OCI-LY7 (cell line): ENCODE data around the gene PTPRQ. TPM values are rescaled to one million over a fixed set of nuclear protein-coding genes. Genes with fewer than 3 reads are reported as not detected.

Source experiments
- BruUV-seq: library from RNA; stranded (reverse); fragments of 400-500 nt; replicated peaks from 2 replicates; lab custom pipeline; 2021; lab: Mats Ljungman, UMichigan
- CTCF ChIA-PET: fragments of 300-600 bp; sonication (Branson Sonifier 250); formaldehyde crosslinking; loops from one replicate; lab custom pipeline; 2022; ENCODE audit warnings: antibody characterized with exemption; ENCODE audit not compliant: unreplicated experiment; lab: Charles Lee
- POLR2A ChIA-PET: fragments of 300-600 bp; sonication (Branson Sonifier 250); formaldehyde crosslinking; loops from one replicate; lab custom pipeline; 2022; ENCODE audit warnings: antibody characterized with exemption; lab: Charles Lee
- DNase-seq: peaks from one replicate; pipeline ENCODE4 v3.0.0-alpha.2; 2015; ENCODE audit warnings: low spot score
- H2AFZ ChIP-seq: fragments of 200-600 bp; sonication (generic), shearing (Covaris generic); 2 replicates; pipeline ENCODE4 v1.6.1; 2014; ENCODE audit warnings: mild to moderate bottlenecking, antibody characterized with exemption, low read length, moderate library complexity
- H3K27ac ChIP-seq: fragments of 200-600 bp; sonication (generic); 2 replicates; pipeline ENCODE4 v1.5.1; 2014; ENCODE audit warnings: mixed run types, low read depth, mild to moderate bottlenecking, moderate library complexity, low read length, inconsistent platforms; ENCODE audit not compliant: poor library complexity, severe bottlenecking
- H3K36me3 ChIP-seq: fragments of 200-600 bp; sonication (generic); 2 replicates; pipeline ENCODE4 v1.6.1; 2014; ENCODE audit warnings: mild to moderate bottlenecking, antibody characterized with exemption, low read length, moderate library complexity, mixed read lengths; ENCODE audit not compliant: insufficient read depth
- H3K4me1 ChIP-seq: fragments of 200-600 bp; sonication (generic); 2 replicates; pipeline ENCODE4 v1.5.1; 2014; ENCODE audit warnings: mild to moderate bottlenecking, low read length; ENCODE audit not compliant: insufficient read depth, poor library complexity, severe bottlenecking
- H3K4me2 ChIP-seq: fragments of 200-600 bp; sonication (generic); 2 replicates; pipeline ENCODE4 v1.6.1; 2014; ENCODE audit warnings: mild to moderate bottlenecking, low read length
- H3K4me3 ChIP-seq: fragments of 200-600 bp; sonication (generic); 2 replicates; pipeline ENCODE4 v1.5.1; 2014; ENCODE audit warnings: mild to moderate bottlenecking, low read depth, low read length; ENCODE audit not compliant: poor library complexity, severe bottlenecking
- H3K79me2 ChIP-seq: fragments of 200-600 bp; sonication (generic); 2 replicates; pipeline ENCODE4 v1.6.1; 2016; ENCODE audit warnings: low read depth, mild to moderate bottlenecking, low read length, moderate library complexity, mixed read lengths; ENCODE audit not compliant: insufficient read depth
- H3K9me2 ChIP-seq: fragments of 200-600 bp; sonication (generic); 2 replicates; pipeline ENCODE4 v1.6.1; 2016; ENCODE audit warnings: mild to moderate bottlenecking, low read length, mixed read lengths; ENCODE audit not compliant: insufficient read depth
- H3K9me3 ChIP-seq: fragments of 200-600 bp; sonication (generic); 2 replicates; pipeline ENCODE4 v1.6.1; 2014; ENCODE audit warnings: mild to moderate bottlenecking, mixed run types, low read length, mixed read lengths
- H4K20me1 ChIP-seq: fragments of 200-600 bp; sonication (generic); 2 replicates; pipeline ENCODE4 v1.6.1; 2014; ENCODE audit warnings: mild to moderate bottlenecking, antibody characterized with exemption, low read length, moderate library complexity, mixed read lengths; ENCODE audit not compliant: insufficient read depth
- CTCF ChIP-seq: fragments of 200-600 bp; sonication (generic); conservative IDR thresholded peaks from 2 replicates; pipeline ENCODE4 v1.5.1; 2014; ENCODE audit warnings: mild to moderate bottlenecking, antibody characterized with exemption, low read length, moderate library complexity, mixed read lengths
- EZH2phosphoT487 ChIP-seq: fragments of 200-600 bp; sonication (generic); IDR thresholded peaks from 2 replicates; pipeline ENCODE4 v1.6.1; 2018; ENCODE audit warnings: low read depth, borderline replicate concordance, mild to moderate bottlenecking, mixed run types, antibody characterized with exemption, low read length, moderate library complexity, mixed read lengths
- intact Hi-C: fragments of 100-400 bp; cut with micrococcal nuclease; formaldehyde crosslinking; loops from one replicate; pipeline ENCODE4 v1.10.0; 2022; ENCODE audit not compliant: unreplicated experiment
- total RNA-seq, 2 experiments: library from RNA; depleted of rRNA in 1 of 2; stranded (reverse); fragments of >200 nt in 1 of 2; shearing (Covaris generic) in 1 of 2; gene quantifications; 2 replicates each; pipeline ENCODE4 v1.2.3, GENCODE V29; 2014 to 2022

PTPRQ gene
- total RNA-seq, 2 experiments from 2014 or later, result not detected

DNA sequence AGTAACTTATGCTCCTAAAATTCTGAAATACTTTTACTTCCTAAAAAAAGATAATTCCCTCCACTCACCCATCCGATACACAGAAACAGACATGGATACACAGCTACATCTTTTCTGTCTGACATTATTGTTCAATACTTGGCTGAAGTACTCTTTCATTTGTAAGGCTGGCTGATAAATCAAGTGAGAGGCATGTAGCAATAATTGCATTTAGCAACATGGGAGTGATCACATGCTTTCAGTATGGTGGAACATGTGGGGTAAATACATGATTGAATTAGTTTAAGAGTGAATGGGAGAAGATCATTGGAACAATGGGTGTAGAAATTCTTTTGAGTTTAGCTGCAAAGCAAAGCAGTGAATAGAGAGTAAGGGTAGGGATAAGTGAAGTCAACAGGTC, 25.6 kb downstream of the PTPRQ start:
- no peaks in the 10 kb centered on the region for H3K9me3 ChIP-seq
- H3K4me3 ChIP-seq, result no peak overlapping the region
- CTCF ChIA-PET, result no interaction called here
- POLR2A ChIA-PET, result no interaction called here
- no peak overlapping the region for H3K4me2 ChIP-seq
- BruUV-seq, result no TSS peak
- no peaks in the 10 kb centered on the region for H3K36me3 ChIP-seq
- TF ChIP-seq CTCF, result no peak
- no peaks in the 10 kb centered on the region for H4K20me1 ChIP-seq
- H2AFZ ChIP-seq, result no peak overlapping the region
- H3K9me2 ChIP-seq, result no peaks in the 10 kb centered on the region
- no peaks in the 10 kb centered on the region for H3K4me1 ChIP-seq
- no peak for DNase-seq
- H3K79me2 ChIP-seq, result no peaks in the 10 kb centered on the region
- intact Hi-C loops, result loop anchor here (5.0 kb wide), 1 partner anchor 293 kb away; no protein-coding TSS in a partner anchor
- no peak overlapping the region for H3K27ac ChIP-seq

- no peak overlapping the region for H3K4me2 ChIP-seq
- no peaks in the 10 kb centered on the region for H3K36me3 ChIP-seq
- no peak for DNase-seq
- H3K9me3 ChIP-seq, result no peaks in the 10 kb centered on the region
- ChIA-PET CTCF (no interaction called here), POLR2A (interaction anchor here (1.1 kb wide), 1 partner anchor 138 kb away, joined by 5 read pairs; no protein-coding TSS in a partner anchor)
- intact Hi-C loops, result loop anchor here (5.0 kb wide), 1 partner anchor 292 kb away; no protein-coding TSS in a partner anchor
- no peaks in the 10 kb centered on the region for H3K4me1 ChIP-seq
- no peak overlapping the region for H3K4me3 ChIP-seq
- no peak overlapping the region for H2AFZ ChIP-seq
- no peaks in the 10 kb centered on the region for H4K20me1 ChIP-seq
- H3K9me2 ChIP-seq, result no peaks in the 10 kb centered on the region
- TF ChIP-seq EZH2phosphoT487 (no peak), CTCF (no peak)
- H3K27ac ChIP-seq, result no peak overlapping the region
- no TSS peak for BruUV-seq
- H3K79me2 ChIP-seq, result no peaks in the 10 kb centered on the region
Measured at GRCh38 chr12:80470403-80470802, 26.4 kb downstream of the PTPRQ start.

- DNase-seq, result no peak
- Histone ChIP-seq H3K9me2 (no peaks in the 10 kb centered on the region), H3K4me3 (no peak overlapping the region), H3K4me1 (no peaks in the 10 kb centered on the region), H3K9me3 (no peaks in the 10 kb centered on the region), H4K20me1 (no peaks in the 10 kb centered on the region), H2AFZ (no peak overlapping the region), H3K4me2 (no peak overlapping the region), H3K27ac (no peak overlapping the region), H3K79me2 (no peaks in the 10 kb centered on the region), H3K36me3 (no peaks in the 10 kb centered on the region)
- BruUV-seq, result no TSS peak
- ChIA-PET POLR2A (no interaction called here), CTCF (no interaction called here)
- intact Hi-C loops, result loop anchor here (2.0 to 5.0 kb wide), 2 partner anchors 127 to 290 kb away; no protein-coding TSS in a partner anchor
- TF ChIP-seq EZH2phosphoT487 (no peak), CTCF (no peak)
Measured at GRCh38 chr12:80472236-80472635, 28.2 kb downstream of the PTPRQ start.
